CD14-positive monocyte (primary cell): ENCODE results near the gene KCNMA1. TPM values are rescaled to one million over a fixed set of nuclear protein-coding genes. Genes with fewer than 3 reads are reported as not detected.
A peak's percentile ranks its signal among the peaks of the same experiment; 100 is the strongest.

Experiments
- DNase-seq, 3 donors: peaks; one replicate each; pipeline ENCODE4 v3.0.0-alpha.2; 2011 to 2022
- H2AFZ ChIP-seq: 2 replicates; pipeline ENCODE4 v1.6.0; 2012; ENCODE audit warnings: mild to moderate bottlenecking, low read depth, low read length, inconsistent platforms; ENCODE audit not compliant: insufficient read depth, poor library complexity, severe bottlenecking
- H3K27ac ChIP-seq, 2 donors: 1 replicate in 1 of 2; 2 replicates in 1 of 2; pipeline ENCODE4 v1.5.1; 2012 to 2013; ENCODE audit warnings: low read length in 2 of 2, control low read depth in 1 of 2, inconsistent platforms in 1 of 2, low read depth in 1 of 2, mild to moderate bottlenecking in 1 of 2
- H3K27me3 ChIP-seq, 2 donors: one replicate each; pipeline versions ENCODE4 v1.6.0 to v1.6.1; 2011 to 2013; ENCODE audit warnings: low read length in 2 of 2; ENCODE audit not compliant: control insufficient read depth in 2 of 2, insufficient read depth in 2 of 2
- H3K36me3 ChIP-seq, 2 donors: replicated peaks in 1 of 2; 1 replicate in 1 of 2; 2 replicates in 1 of 2; pipeline versions ENCODE4 v1.5.1 to v1.6.1; 2012 to 2013; ENCODE audit warnings: low read length in 2 of 2, control low read depth in 1 of 2, inconsistent platforms in 1 of 2, mild to moderate bottlenecking in 1 of 2; ENCODE audit not compliant: insufficient read depth in 2 of 2, control insufficient read depth in 1 of 2
- H3K4me1 ChIP-seq, 2 donors: 1 replicate in 1 of 2; 2 replicates in 1 of 2; pipeline versions ENCODE4 v1.5.1 to v1.6.1; 2012 to 2013; ENCODE audit warnings: low read length in 2 of 2, control low read depth in 1 of 2, inconsistent platforms in 1 of 2, mild to moderate bottlenecking in 1 of 2, moderate library complexity in 1 of 2; ENCODE audit not compliant: insufficient read depth in 2 of 2, control insufficient read depth in 1 of 2
- H3K4me2 ChIP-seq: replicated peaks from 2 replicates; pipeline ENCODE3; 2012; ENCODE audit warnings: low read length, moderate library complexity, mild to moderate bottlenecking; ENCODE audit not compliant: poor library complexity, severe bottlenecking; ENCODE audit errors: extremely low read depth
- H3K4me3 ChIP-seq, 3 experiments: fragments of 200-600 bp in 1 of 3; sonication (generic) in 1 of 3; replicated peaks in 1 of 3; 1 replicate in 2 of 3; 2 replicates in 1 of 3; pipeline ENCODE4 v1.5.1; 2011 to 2013; ENCODE audit warnings: low read length in 3 of 3, mild to moderate bottlenecking in 3 of 3, control low read depth in 2 of 3, low read depth in 2 of 3, inconsistent platforms in 1 of 3, moderate library complexity in 1 of 3
- H3K79me2 ChIP-seq: 2 replicates; pipeline ENCODE4 v1.6.0; 2012; ENCODE audit warnings: mild to moderate bottlenecking, control low read depth, inconsistent platforms, low read length, moderate library complexity; ENCODE audit not compliant: insufficient read depth
- H3K9ac ChIP-seq: 2 replicates; pipeline ENCODE4 v1.6.0; 2017; ENCODE audit warnings: low read length, mild to moderate bottlenecking; ENCODE audit not compliant: insufficient read depth, poor library complexity, severe bottlenecking
- H3K9me3 ChIP-seq, 2 donors: replicated peaks in 1 of 2; 1 replicate in 1 of 2; 2 replicates in 1 of 2; pipeline versions ENCODE4 v1.5.1 to v1.6.1; 2012 to 2013; ENCODE audit warnings: low read length in 2 of 2, control low read depth in 1 of 2; ENCODE audit not compliant: control insufficient read depth in 1 of 2, insufficient read depth in 1 of 2
- H4K20me1 ChIP-seq: 2 replicates; pipeline ENCODE4 v1.6.0; 2012; ENCODE audit warnings: mild to moderate bottlenecking, low read length, control low read depth, moderate library complexity; ENCODE audit not compliant: insufficient read depth
- H3K27ac Mint-ChIP-seq, 7 donors: one replicate each; pipeline ENCODE4 v1.8.0; 2020; ENCODE audit warnings: mild to moderate bottlenecking in 7 of 7, mixed read lengths in 7 of 7, moderate library complexity in 6 of 7, inconsistent platforms in 2 of 7
- H3K27me3 Mint-ChIP-seq, 3 donors: one replicate each; pipeline ENCODE4 v1.8.0; 2021 to 2022; ENCODE audit warnings: low read depth in 3 of 3, mild to moderate bottlenecking in 3 of 3, mixed read lengths in 3 of 3, moderate library complexity in 3 of 3, inconsistent platforms in 1 of 3
- H3K36me3 Mint-ChIP-seq, 2 donors: one replicate each; pipeline ENCODE4 v1.8.0; 2020; ENCODE audit warnings: mixed read lengths in 2 of 2, inconsistent platforms in 1 of 2, mild to moderate bottlenecking in 1 of 2
- H3K4me1 Mint-ChIP-seq: one replicate; pipeline ENCODE4 v1.8.0; 2020; ENCODE audit warnings: mild to moderate bottlenecking, mixed read lengths
- H3K4me3 Mint-ChIP-seq, 2 donors: one replicate each; pipeline ENCODE4 v1.8.0; 2020; ENCODE audit warnings: mild to moderate bottlenecking in 2 of 2, mixed read lengths in 2 of 2, moderate library complexity in 1 of 2
- H3K9me3 Mint-ChIP-seq, 7 donors: one replicate each; pipeline ENCODE4 v1.8.0; 2020 to 2022; ENCODE audit warnings: mixed read lengths in 7 of 7, mild to moderate bottlenecking in 6 of 7, moderate library complexity in 6 of 7, inconsistent platforms in 2 of 7
- CTCF ChIP-seq: fragments of 200-600 bp; IDR thresholded peaks from one replicate; pipeline ENCODE4 v1.8.0; 2022; ENCODE audit warnings: antibody characterized with exemption, mild to moderate bottlenecking
- WGBS: methylation state at CpG from one replicate; pipeline ENCODE4 v1.1.5; 2013; ENCODE audit warnings: missing lambda C conversion rate; ENCODE audit not compliant: insufficient coverage; 5-methylcytosine and 5-hydroxymethylcytosine counted together
- intact Hi-C, 2 donors: fragments of 100-400 bp; cut with micrococcal nuclease; formaldehyde crosslinking; loops; one replicate each; pipeline versions ENCODE4 v1.15.0 to v1.15.1; 2023
- polyA plus RNA-seq, 3 donors: library from polyadenylated mRNA; depleted of rRNA in 1 of 3; unstranded in 2 of 3; stranded (reverse) in 1 of 3; fragments of 300-500 nt in 2 of 3; fragments of >200 nt in 1 of 3; fragmentation: Illumina TruSeq in 2 of 3; gene quantifications; 1 replicate in 2 of 3; 2 replicates in 1 of 3; pipeline ENCODE4 v1.2.3, GENCODE V29; 2012 to 2021

Gene KCNMA1
- polyA plus RNA-seq, 3 donors = 0.11 to 1.0 TPM; not detected in 1

GRCh38 chr10:77406764-77407430, 230.7 kb downstream of the KCNMA1 start:
- 75% methylated on average over 2 of the region's 5 CpGs for WGBS
- H3K9ac ChIP-seq = no peak overlapping the region

DNA sequence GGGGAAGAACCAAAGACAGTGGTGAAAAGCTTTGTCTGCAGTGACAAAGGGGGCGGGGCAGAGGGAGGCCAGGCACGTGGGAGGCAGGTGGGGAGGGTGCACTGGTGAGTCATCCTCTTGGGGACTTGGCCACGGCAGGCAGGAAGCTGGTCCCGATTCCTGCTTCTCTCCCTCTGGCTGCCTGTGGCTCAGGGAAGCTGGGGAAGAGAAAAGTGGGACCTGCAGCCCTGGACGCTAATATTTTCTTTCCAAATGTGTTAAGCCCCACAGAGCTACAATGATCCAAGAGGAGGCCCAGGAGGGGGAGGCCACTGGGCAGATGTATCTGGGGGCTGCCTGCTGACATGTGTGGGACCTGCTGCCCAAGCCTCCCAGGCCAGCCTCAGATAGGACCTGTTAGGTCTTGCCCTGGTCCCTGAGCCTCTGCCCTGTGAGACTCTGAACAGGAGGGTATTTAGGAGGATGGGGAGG, 231.8 kb downstream of the KCNMA1 start:
- Mint-ChIP-seq H3K4me3 (no peak overlapping the region), H3K27me3 (peaks cover 6 to 23% (median 11%) of the 10 kb centered on the region in 3 donors), H3K4me1 (no peaks in the 10 kb centered on the region), H3K36me3 (no peaks in the 10 kb centered on the region), H3K27ac (no peak overlapping the region), H3K9me3 (peaks cover 0 to 1% (median 0%) of the 10 kb centered on the region in 7 donors)
- Histone ChIP-seq H3K4me2 (no peak overlapping the region), H3K4me3 (no peak overlapping the region), H3K9me3 (no peaks in the 10 kb centered on the region), H4K20me1 (no peaks in the 10 kb centered on the region), H3K27me3 (no peaks in the 10 kb centered on the region), H3K9ac (no peak overlapping the region), H3K36me3 (no peaks in the 10 kb centered on the region), H2AFZ (no peak overlapping the region), H3K4me1 (no peaks in the 10 kb centered on the region), H3K27ac (no peak overlapping the region), H3K79me2 (no peaks in the 10 kb centered on the region)
- no peak for TF ChIP-seq CTCF
- peak in 1 of 3 donors; percentile 35 for DNase-seq
- intact Hi-C loops = no loop called here
- WGBS = 34% methylated on average over 5 of the region's 5 CpGs

More at GRCh38 chr10:77406764-77407430, 230.7 kb downstream of the KCNMA1 start:
- Mint-ChIP-seq H3K4me3 (no peak overlapping the region), H3K36me3 (no peaks in the 10 kb centered on the region), H3K27ac (no peak overlapping the region), H3K9me3 (peaks cover 0 to 1% (median 0%) of the 10 kb centered on the region in 7 donors), H3K4me1 (no peaks in the 10 kb centered on the region), H3K27me3 (peaks cover 4 to 20% (median 10%) of the 10 kb centered on the region in 3 donors)
- intact Hi-C loops = no loop called here
- Histone ChIP-seq H3K27ac (no peak overlapping the region), H3K4me1 (no peaks in the 10 kb centered on the region), H3K27me3 (no peaks in the 10 kb centered on the region), H3K9me3 (no peaks in the 10 kb centered on the region), H2AFZ (no peak overlapping the region), H4K20me1 (no peaks in the 10 kb centered on the region), H3K79me2 (no peaks in the 10 kb centered on the region), H3K4me3 (no peak overlapping the region), H3K36me3 (no peaks in the 10 kb centered on the region), H3K4me2 (no peak overlapping the region)
- no peak for TF ChIP-seq CTCF
- no peak for DNase-seq
